Measurements from ENCODE around the gene SLC6A6.
"Not testable (repeated sequence)": the region's sequence is repeated elsewhere in the genome, so short reads cannot be mapped to it uniquely, and the experiment has no call there.

SLC6A6 gene

DNA sequence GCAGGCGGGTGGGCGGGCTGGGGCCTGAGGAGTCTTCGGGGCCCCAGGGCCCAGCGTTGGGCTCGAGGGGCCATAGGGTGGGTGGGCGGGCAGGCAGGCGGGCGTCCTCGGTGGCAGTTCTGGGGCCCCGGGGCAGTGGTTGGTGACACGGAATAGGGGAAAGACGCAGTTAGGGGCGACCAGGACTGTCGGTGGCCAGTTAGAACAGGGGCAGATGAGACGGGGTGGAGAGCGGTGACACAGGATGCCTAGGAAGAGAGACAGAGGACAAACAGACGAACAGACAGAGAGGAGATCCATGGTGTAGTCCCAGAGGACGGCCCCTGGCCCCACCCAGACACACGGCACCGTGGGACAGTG lies 101.3 kb downstream of the SLC6A6 start:
- in situ Hi-C loops (cut with MboI; ENCODE audit: low sequenced_read_pairs), result no loop called here

DNA sequence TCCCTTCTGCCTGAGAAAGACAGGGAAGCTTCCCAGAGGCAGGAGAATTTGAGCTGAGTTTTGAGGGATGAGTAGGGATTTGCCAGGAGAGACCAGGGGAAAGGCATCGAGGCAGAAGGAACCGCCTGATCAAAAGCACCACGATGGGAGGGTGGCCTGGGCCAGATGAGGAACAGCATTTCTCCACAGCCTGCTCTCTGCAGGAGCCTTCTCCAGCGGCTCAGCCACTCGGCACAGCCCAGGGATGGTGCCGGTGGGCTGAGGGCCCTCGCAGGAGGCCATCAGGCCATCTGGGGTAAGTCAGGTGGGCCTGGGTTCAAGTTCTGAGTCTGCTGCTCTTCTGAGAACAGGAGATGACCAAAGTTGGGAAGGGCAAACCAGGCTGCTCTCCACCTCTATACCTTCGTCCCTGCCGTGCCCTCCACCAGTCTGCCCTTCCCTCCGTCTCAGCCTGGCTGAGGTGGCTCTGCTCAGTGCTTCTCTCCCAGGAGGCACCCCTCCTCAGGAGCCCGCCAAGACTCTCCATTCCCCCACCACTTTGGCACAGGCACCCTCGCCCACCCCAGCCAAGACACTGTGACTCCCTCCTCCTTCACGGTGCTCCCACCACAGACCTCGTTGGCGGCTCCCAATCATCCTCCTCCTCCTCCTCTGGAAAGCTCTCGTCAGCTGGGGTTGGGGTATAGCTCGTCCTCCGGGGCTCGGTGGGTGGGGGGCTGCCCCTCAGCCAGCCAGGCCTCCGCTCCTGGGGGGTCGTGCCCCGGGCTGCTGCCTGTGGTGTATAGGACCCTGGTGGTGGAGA lies 102.8 kb downstream of the SLC6A6 start:
- in situ Hi-C loops (cut with MboI; ENCODE audit: low sequenced_read_pairs), result no loop called here

DNA sequence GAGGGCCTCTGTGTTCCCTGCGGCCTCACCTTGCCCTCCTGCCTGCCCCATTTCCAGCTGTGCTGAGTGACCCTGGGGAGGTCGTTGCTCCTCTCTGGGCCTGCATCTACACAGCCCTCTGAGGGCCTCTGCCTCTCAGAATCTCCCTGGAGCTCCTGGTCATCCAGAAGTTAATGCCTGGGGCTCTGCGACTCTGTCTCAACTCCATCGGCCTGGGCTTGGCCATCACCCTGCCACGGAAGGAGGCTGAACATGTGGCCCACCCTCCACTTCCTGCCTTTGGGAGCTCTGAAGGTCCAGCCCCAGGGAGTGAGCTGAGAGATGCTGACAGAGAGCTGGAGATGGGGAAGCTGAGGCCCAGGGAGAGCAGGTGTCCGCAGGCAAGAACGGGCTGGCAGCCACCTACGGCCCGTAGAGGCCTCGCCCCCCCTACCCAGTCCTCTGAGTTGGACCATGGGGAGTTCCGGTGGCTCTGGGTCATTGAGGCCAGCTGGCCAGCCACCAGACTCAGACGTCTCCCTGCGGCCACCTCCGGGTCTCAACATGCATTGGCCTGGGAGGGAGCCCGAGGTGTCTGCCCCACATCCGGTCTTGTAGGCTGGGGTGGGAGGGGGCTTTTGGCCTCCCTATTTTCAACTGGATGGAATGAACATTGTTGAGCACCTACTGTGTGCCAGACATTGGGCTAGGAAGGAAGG lies 103.5 kb downstream of the SLC6A6 start:
- in situ Hi-C loops (cut with MboI; ENCODE audit: low sequenced_read_pairs), result no loop called here

DNA sequence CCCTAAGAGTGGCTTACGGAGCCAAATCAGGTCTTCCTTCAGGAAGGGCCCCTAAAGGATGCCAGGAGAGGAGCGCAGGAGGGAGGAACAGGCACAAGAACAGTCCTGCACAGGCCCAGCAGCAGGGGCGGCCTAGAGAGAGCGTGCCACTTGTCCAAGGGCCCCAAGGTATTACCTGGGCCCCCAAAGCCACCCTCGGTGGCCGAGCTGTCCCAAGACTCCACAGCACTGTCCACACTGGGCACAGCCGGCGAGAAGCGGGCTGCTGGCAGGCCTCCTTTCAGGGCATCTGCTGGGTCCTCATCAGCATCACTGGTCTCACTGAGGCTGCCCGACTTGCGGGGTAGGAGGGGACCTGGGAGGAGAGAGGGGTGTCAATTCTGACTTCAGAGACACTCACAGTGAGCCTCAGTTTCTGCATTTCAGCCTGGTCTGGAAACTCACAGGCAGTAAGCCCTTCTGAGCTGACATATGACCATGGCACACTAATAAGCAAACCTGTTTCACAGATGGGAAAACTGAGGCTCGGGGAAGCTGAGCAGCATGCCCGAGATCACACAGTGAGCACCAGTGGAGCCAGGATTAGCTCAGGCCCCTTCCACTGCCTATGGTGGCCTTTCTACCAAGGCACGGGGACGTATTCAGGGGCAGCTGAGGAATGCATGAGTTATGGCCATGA lies 104.4 kb downstream of the SLC6A6 start:
- in situ Hi-C loops (cut with MboI; ENCODE audit: low sequenced_read_pairs), result no loop called here

DNA sequence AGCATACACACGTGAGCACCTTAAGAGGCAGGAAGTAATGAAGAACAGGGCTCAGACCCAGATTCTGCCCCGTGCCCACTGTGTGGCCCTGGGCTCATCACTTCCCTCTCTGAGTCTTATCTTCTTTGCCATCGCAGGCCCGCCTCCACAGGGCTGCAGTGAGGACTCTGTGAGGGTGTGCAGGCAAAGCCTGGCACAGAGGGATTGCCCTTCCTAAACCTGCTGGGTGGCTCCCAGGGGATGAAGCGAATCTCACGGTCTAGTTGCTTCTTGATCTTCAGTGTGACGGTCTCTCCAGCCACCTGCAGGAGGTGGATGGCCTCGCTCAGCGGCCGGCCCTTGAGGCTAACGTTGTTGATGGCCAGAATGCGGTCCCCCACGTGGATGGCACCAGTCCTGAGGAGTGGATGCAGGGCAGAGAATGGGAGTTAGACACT lies 104.9 kb downstream of the SLC6A6 start:
- in situ Hi-C loops (cut with MboI; ENCODE audit: low sequenced_read_pairs), result no loop called here

- in situ Hi-C loops (cut with MboI; ENCODE audit: low sequenced_read_pairs), result no loop called here
These were observed 105.5 kb downstream of the SLC6A6 start for GRCh38 chr3:14507757-14508504.

GRCh38 chr3:14508505-14508819 lies 106.1 kb downstream of the SLC6A6 start:
- in situ Hi-C loops (cut with MboI; ENCODE audit: low sequenced_read_pairs), result no loop called here

DNA sequence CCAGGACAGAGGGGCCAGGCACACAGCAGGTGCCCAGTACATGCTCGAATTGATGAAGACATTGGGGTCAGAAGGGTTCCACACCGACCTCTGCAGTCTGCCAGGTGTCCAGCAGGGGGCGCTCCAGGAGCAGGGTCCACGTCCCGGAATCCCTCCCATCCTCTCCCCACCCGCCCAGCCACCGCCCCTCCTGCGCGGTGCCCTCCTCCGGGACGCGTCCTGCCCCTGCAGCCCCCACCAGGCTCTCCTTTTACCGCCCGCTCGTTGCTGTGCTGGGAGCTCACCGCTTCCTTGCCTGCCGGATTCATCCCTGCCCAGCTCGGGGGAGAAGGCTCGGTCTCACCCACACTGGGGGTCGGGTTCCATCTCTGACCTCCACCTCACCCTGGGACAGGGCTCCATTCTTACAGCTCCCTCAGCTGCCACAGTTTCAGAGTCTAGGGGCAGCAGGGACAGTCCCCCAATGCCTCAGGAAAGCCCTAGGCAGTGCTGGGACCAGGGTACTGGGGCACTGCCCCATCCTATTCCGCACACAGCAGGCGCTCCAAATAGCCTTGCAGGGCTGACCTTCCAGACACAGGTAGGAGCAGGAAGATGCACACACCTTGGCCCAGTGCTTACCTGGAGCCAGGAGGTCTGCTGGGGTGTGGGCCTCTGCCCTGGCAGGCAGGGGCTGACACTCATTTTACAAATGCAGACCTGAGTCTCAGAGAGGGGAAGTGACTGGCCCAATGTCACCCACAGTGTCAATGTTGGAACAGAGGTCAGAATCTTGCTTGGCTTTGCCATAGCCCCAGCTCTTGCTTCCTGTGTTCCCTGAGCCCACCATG lies 106.8 kb downstream of the SLC6A6 start:
- in situ Hi-C loops (cut with MboI; ENCODE audit: low sequenced_read_pairs), result no loop called here

- in situ Hi-C loops (cut with MboI; ENCODE audit: low sequenced_read_pairs), result no loop called here
These were observed 107.3 kb downstream of the SLC6A6 start for GRCh38 chr3:14509796-14510100.

DNA sequence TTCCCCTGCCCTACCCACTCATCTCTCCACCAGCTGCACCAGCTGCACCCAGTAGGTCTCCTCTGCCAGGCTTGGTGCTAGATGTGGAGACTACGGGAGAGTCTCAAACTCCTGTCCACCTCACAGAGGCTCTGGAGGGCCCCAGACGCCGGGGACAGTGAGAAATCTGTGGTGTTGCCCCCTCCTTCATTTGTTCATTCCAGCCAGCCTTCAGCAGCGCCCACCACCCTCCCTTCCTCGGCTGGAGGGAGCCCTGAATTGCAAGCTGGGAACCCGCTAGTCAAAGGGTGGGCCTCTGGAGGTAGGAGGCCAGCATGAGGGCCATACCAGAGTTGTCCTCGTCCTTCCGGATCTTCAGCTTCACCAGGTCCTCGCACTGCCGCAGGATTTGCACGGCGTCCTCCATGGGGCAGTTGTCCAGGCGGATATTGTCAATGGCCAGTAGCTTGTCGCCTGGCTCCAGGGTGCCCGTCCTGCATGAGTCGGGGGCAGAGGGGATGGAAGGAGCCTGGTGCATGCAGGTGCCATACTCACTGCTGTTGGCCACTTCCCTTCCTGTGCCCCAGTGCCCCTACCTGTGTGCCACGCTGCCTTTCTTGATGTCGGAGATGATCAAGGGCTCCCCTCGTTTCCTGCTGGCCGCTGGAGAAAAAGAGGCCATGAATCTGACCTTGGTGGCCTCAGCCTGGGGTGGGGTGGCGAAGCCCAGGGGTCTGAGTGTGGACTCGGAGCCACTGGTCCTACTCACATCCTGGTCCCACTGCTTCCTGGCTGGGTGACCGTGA lies 108.6 kb downstream of the SLC6A6 start:
- in situ Hi-C loops (cut with MboI; ENCODE audit: low sequenced_read_pairs), result no loop called here

DNA sequence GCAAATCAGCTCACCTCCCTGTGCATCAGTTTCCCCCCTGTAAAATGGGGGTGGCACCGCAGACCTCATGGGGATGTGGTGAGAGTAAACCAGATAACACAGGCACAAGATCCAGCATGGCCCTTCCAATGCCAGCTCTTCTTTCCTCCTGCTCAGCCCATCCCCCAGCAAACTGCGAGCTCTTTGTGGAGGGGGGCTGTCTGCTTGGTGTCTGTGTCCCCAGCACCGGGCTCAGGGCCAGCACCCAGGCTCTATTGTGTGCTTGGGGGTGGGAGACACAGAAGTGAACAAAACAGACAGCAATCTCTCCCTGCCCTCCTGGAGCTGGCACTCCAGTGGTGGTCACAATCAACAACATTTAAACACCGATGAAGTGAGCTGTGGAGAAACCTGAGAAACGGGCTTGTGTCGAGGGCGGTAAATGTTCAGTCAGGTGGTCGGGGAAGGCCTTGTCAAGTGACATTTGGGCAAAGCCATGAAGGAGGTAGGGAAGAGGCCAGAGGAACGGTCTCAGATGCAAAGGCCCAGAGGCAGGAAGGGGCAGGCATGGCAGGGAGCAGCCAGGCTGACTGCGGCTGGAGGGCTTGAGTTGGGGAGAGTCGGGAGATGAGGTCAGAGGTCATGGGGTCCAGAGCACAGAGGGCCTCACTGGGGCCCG lies 109.3 kb downstream of the SLC6A6 start:
- in situ Hi-C loops (cut with MboI; ENCODE audit: low sequenced_read_pairs), result no loop called here

- in situ Hi-C loops (cut with MboI; ENCODE audit: low sequenced_read_pairs), result no loop called here
These were observed 110.0 kb downstream of the SLC6A6 start for GRCh38 chr3:14512281-14512941.

DNA sequence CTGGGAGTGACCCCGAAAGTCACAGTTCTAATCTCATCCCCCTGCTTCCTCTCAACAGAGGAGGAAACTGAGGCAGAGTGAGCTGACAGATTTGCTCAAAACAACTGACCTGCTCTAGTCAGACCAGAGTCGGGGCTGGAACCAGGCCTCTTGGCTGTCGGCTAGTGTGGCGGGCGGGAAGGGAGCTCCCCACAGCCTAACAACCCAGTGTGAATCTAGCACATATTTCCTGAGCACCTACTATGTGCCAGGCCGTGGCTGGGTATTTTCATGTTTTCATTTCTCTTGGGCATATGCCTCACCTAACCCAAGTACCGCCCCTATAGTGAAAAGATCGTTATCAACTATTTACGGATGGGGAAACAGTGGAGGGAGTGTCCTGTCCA lies 110.5 kb downstream of the SLC6A6 start:
- in situ Hi-C loops (cut with MboI; ENCODE audit: low sequenced_read_pairs), result no loop called here

- in situ Hi-C loops (cut with MboI; ENCODE audit: low sequenced_read_pairs), result no loop called here
These were observed 111.3 kb downstream of the SLC6A6 start for GRCh38 chr3:14513566-14514322.

- in situ Hi-C loops (cut with MboI; ENCODE audit: low sequenced_read_pairs), result no loop called here
These were observed 111.9 kb downstream of the SLC6A6 start for GRCh38 chr3:14514323-14514720.

GRCh38 chr3:14515526-14515925 lies 113.1 kb downstream of the SLC6A6 start:
- in situ Hi-C loops (cut with MboI; ENCODE audit: low sequenced_read_pairs), result not testable (repeated sequence)

- in situ Hi-C loops (cut with MboI; ENCODE audit: low sequenced_read_pairs), result no loop called here
These were observed 114.4 kb downstream of the SLC6A6 start for GRCh38 chr3:14516738-14517345.
